Tibial artery (tissue), 4 donors: Measurements from ENCODE around the gene ABLIM2.

Experiments used
- DNase-seq, 2 donors: peaks; one replicate each; pipeline ENCODE4 v3.0.0-alpha.2; 2019
- H3K27ac ChIP-seq, 2 donors: fragments of 200-600 bp; sonication (generic) in 1 of 2; 1 replicate in 1 of 2; 2 replicates in 1 of 2; pipeline ENCODE4 v1.5.1; 2018 to 2019; ENCODE audit warnings: mild to moderate bottlenecking in 1 of 2
- H3K27me3 ChIP-seq, 2 donors: fragments of 200-600 bp; sonication (generic) in 1 of 2; one replicate each; pipeline versions ENCODE4 v1.5.1 to v1.6.0; 2016 to 2019
- H3K36me3 ChIP-seq, 3 donors: fragments of 200-600 bp; sonication (generic) in 2 of 3; one replicate each; pipeline ENCODE4 v1.5.1; 2016 to 2019; ENCODE audit warnings: mild to moderate bottlenecking in 2 of 3
- H3K4me1 ChIP-seq, 4 donors: fragments of 200-600 bp; sonication (generic) in 2 of 4; 1 replicate in 3 of 4; 2 replicates in 1 of 4; pipeline ENCODE4 v1.5.1; 2016 to 2019
- H3K4me3 ChIP-seq, 2 donors: fragments of 200-600 bp; sonication (generic) in 1 of 2; 1 replicate in 1 of 2; 2 replicates in 1 of 2; pipeline ENCODE4 v1.5.1; 2018 to 2019; ENCODE audit warnings: mild to moderate bottlenecking in 2 of 2
- H3K9me3 ChIP-seq, 3 donors: fragments of 200-600 bp; sonication (generic) in 1 of 3; one replicate each; pipeline ENCODE4 v1.5.1; 2016 to 2019
- intact Hi-C: fragments of 100-400 bp; cut with DNase I; formaldehyde crosslinking; loops from one replicate; pipeline ENCODE4 v1.15.0; 2023; ENCODE audit warnings: low total_unique reads
- TF ChIP-seq, protein P1 (sequence below), 2 experiments: fragments of 200-600 bp in 1 of 2; fragments of 450-650 bp in 1 of 2; IDR thresholded peaks; one replicate each; pipeline ENCODE4 v1.5.1; 2017 to 2019; ENCODE audit warnings: antibody characterized with exemption in 2 of 2, mild to moderate bottlenecking in 1 of 2, moderate library complexity in 1 of 2

ABLIM2 gene

DNA sequence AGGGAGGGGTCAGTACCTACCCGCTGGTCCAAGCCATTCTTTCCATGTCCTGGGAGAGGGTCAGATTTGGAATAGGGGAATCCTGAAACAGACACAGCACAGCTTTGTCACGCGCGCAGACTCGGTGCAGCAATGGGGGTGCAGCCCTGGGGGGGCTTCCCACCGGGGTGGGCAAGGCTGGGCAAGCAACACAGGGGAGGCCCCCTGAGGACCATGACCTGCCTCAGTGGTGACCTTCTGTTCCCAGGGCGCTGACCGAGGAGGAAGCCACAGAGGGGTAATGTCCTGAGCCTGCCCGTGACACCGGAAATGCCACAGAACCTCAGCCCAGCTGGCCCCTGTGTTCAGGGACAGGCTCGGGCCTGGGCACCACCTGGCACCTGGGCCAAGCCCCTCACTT, 165.8 kb downstream of the ABLIM2 start:
- H3K27ac ChIP-seq: no peak overlapping the region

DNA sequence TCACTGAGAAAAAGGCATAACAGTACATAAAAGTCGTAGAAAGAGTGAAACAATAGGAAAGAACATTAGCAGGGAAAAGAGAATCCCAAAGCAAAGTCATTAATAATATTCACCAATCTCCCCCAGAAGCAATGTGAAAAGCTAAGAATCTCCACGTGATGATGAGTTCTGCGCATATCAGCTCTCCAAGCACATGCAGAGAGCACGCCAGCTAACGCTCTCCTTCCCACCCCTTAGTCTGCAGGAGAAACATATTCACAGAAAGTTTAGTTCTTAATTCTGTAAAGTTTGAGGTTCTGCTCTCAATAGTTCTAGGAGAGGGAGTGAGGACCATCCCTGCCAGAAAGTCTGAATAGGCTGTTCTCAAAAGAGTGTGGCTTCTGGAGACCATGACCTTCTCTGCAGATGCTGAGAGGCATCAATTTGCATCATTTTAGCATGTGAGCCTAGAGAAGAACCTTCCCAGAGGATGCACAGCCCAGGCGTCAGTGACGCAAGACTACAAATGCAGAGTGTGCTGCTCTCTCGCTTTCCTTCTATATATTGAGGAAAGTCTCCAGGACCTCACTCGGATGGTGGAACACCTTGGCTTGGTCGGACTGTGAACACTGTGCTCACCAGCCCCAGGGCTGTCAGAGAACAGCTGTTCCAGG, 167.7 kb downstream of the ABLIM2 start:
- intact Hi-C loops: no loop called here
- Histone ChIP-seq H3K27ac (no peak overlapping the region), H3K4me3 (no peak overlapping the region), H3K36me3 (peaks cover 0 to 3% (median 0%) of the 10 kb centered on the region in 3 donors), H3K27me3 (no peaks in the 10 kb centered on the region), H3K4me1 (no peaks in the 10 kb centered on the region), H3K9me3 (no peaks in the 10 kb centered on the region)
- TF ChIP-seq, protein P1, sequence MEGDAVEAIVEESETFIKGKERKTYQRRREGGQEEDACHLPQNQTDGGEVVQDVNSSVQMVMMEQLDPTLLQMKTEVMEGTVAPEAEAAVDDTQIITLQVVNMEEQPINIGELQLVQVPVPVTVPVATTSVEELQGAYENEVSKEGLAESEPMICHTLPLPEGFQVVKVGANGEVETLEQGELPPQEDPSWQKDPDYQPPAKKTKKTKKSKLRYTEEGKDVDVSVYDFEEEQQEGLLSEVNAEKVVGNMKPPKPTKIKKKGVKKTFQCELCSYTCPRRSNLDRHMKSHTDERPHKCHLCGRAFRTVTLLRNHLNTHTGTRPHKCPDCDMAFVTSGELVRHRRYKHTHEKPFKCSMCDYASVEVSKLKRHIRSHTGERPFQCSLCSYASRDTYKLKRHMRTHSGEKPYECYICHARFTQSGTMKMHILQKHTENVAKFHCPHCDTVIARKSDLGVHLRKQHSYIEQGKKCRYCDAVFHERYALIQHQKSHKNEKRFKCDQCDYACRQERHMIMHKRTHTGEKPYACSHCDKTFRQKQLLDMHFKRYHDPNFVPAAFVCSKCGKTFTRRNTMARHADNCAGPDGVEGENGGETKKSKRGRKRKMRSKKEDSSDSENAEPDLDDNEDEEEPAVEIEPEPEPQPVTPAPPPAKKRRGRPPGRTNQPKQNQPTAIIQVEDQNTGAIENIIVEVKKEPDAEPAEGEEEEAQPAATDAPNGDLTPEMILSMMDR (IDR thresholded peaks at IDR 0.05): no peak
- no peak for DNase-seq

More for the DNA sequence above, 165.8 kb downstream of the ABLIM2 start:
- Histone ChIP-seq H3K9me3 (no peaks in the 10 kb centered on the region), H3K4me3 (no peak overlapping the region), H3K4me1 (no peaks in the 10 kb centered on the region), H3K27me3 (no peaks in the 10 kb centered on the region), H3K36me3 (peaks cover 0 to 3% (median 0%) of the 10 kb centered on the region in 3 donors)
- intact Hi-C loops: no loop called here
- TF ChIP-seq, protein P1 (IDR thresholded peaks at IDR 0.05): no peak
- DNase-seq: no peak

DNA sequence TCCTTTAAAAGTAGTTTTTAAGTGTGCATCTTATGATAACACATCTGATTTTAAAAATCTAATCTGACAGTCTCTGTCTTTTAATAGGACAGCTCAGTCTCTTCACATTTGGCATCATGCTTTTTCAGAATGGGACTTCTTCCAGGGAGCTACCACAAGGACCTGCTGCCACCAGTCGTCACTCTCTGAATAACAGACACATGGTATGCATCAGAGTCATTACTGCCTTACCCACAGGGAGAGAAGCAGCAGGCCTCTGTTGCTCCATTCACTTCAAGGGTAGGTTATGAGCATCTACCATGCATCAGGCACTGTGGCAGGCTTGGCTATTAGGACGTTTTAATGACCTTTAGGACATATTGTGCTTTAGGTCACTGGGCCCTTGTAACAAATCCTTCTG, 169.0 kb downstream of the ABLIM2 start:
- no peak overlapping the region for H3K27ac ChIP-seq
- no peaks in the 10 kb centered on the region for H3K4me1 ChIP-seq
- intact Hi-C loops: loop anchor here (5.0 kb wide), 1 partner anchor 227 kb away; no protein-coding TSS in a partner anchor
- no peaks in the 10 kb centered on the region for H3K27me3 ChIP-seq
- TF ChIP-seq, protein P1 (IDR thresholded peaks at IDR 0.05): no peak
- no peaks in the 10 kb centered on the region for H3K9me3 ChIP-seq
- no peak for DNase-seq
- H3K36me3 ChIP-seq: no peaks in the 10 kb centered on the region
- no peak overlapping the region for H3K4me3 ChIP-seq

DNA sequence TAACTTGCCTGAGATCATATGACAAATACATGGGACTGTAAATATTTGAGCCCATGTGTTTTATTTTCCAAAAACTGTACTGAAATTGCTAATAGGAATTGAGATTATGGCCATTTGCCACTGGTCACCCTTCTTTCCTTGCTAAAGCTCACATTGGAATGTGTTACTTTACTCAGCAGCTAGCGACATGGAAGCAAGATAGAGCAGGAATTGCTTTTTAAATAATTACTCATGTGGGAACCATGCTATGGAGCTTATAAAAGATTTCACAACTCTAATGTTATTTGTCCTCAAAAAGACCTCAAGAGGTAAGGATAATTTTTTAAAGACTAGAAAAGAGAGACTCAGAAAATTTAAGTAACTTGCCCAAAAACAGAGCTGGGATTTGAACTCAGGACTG, 170.2 kb downstream of the ABLIM2 start:
- TF ChIP-seq, protein P1 (IDR thresholded peaks at IDR 0.05): no peak
- H3K27me3 ChIP-seq: no peaks in the 10 kb centered on the region
- H3K4me3 ChIP-seq: no peak overlapping the region
- intact Hi-C loops: loop anchor here (5.0 kb wide), 1 partner anchor 226 kb away; no protein-coding TSS in a partner anchor
- no peaks in the 10 kb centered on the region for H3K9me3 ChIP-seq
- no peaks in the 10 kb centered on the region for H3K4me1 ChIP-seq
- H3K27ac ChIP-seq: no peak overlapping the region
- H3K36me3 ChIP-seq: no peaks in the 10 kb centered on the region
- DNase-seq: no peak

DNA sequence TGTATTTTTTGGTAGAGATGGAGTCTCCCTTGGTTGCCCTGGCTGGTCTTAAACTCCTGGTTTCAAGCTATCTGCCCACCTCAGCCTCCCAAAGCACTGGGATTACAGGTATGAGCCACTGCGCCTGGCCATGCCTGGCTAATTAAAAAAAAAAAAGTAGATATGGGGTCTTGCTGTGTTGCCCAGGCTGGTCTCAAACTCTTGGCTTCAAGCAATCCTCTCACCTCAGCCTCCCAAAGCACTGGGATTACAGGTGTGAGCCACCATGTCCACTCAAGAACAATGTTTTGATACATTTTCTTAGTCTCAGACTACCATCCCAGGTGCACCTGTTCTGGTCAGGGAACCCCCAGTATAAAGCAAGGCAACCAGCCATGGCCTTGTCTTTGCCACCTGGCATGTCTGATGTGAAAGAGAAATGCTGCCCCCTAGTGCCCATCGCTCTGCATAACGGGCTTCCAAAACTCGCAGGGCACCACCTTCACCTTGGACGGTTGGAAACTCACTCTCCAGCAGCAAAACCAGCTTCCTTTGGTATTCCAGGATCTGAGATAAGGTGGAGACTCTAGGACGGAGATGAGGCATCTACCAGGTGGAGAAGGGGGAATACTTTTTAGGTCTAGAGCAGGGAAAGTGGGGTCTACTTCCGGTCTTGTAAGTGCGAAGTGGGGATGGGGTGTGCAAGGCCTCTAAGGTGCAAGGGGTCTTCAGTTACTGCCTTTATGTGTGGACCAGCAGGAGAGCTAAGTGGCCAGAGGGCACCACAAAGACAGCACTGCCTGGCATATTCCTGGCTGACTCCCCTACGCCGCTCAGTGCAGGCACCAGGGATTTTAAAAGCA, 171.2 kb downstream of the ABLIM2 start:
- no peaks in the 10 kb centered on the region for H3K4me1 ChIP-seq
- no peaks in the 10 kb centered on the region for H3K27me3 ChIP-seq
- no peak overlapping the region for H3K27ac ChIP-seq
- no peaks in the 10 kb centered on the region for H3K9me3 ChIP-seq
- no peaks in the 10 kb centered on the region for H3K36me3 ChIP-seq
- no peak overlapping the region for H3K4me3 ChIP-seq
- intact Hi-C loops: loop anchor here (2.0 to 5.0 kb wide), 2 partner anchors 183 to 225 kb away; no protein-coding TSS in a partner anchor
- TF ChIP-seq, protein P1 (IDR thresholded peaks at IDR 0.05): peak; percentile 79 to 83
- peak; percentile 59 to 78 for DNase-seq
